Tibial artery (tissue), 4 donors: Measurements from ENCODE around the gene ZMYM3.
"Not testable (repeated sequence)": the region's sequence is repeated elsewhere in the genome, so short reads cannot be mapped to it uniquely, and the experiment has no call there.

ENCODE experiments used
- DNase-seq, 2 donors: peaks; one replicate each; pipeline ENCODE4 v3.0.0-alpha.2; 2019
- H3K27ac ChIP-seq, 2 donors: fragments of 200-600 bp; sonication (generic) in 1 of 2; 1 replicate in 1 of 2; 2 replicates in 1 of 2; pipeline ENCODE4 v1.5.1; 2018 to 2019; ENCODE audit warnings: mild to moderate bottlenecking in 1 of 2
- H3K27me3 ChIP-seq, 2 donors: fragments of 200-600 bp; sonication (generic) in 1 of 2; one replicate each; pipeline versions ENCODE4 v1.5.1 to v1.6.0; 2016 to 2019
- H3K36me3 ChIP-seq, 3 donors: fragments of 200-600 bp; sonication (generic) in 2 of 3; one replicate each; pipeline ENCODE4 v1.5.1; 2016 to 2019; ENCODE audit warnings: mild to moderate bottlenecking in 2 of 3
- H3K4me1 ChIP-seq, 4 donors: fragments of 200-600 bp; sonication (generic) in 2 of 4; 1 replicate in 3 of 4; 2 replicates in 1 of 4; pipeline ENCODE4 v1.5.1; 2016 to 2019
- H3K4me3 ChIP-seq, 2 donors: fragments of 200-600 bp; sonication (generic) in 1 of 2; 1 replicate in 1 of 2; 2 replicates in 1 of 2; pipeline ENCODE4 v1.5.1; 2018 to 2019; ENCODE audit warnings: mild to moderate bottlenecking in 2 of 2
- H3K9me3 ChIP-seq, 3 donors: fragments of 200-600 bp; sonication (generic) in 1 of 3; one replicate each; pipeline ENCODE4 v1.5.1; 2016 to 2019
- CTCF ChIP-seq, 2 experiments: fragments of 200-600 bp in 1 of 2; fragments of 450-650 bp in 1 of 2; IDR thresholded peaks; one replicate each; pipeline ENCODE4 v1.5.1; 2017 to 2019; ENCODE audit warnings: antibody characterized with exemption in 2 of 2, mild to moderate bottlenecking in 1 of 2, moderate library complexity in 1 of 2
- intact Hi-C: fragments of 100-400 bp; cut with DNase I; formaldehyde crosslinking; loops from one replicate; pipeline ENCODE4 v1.15.0; 2023; ENCODE audit warnings: low total_unique reads

ZMYM3 gene

DNA sequence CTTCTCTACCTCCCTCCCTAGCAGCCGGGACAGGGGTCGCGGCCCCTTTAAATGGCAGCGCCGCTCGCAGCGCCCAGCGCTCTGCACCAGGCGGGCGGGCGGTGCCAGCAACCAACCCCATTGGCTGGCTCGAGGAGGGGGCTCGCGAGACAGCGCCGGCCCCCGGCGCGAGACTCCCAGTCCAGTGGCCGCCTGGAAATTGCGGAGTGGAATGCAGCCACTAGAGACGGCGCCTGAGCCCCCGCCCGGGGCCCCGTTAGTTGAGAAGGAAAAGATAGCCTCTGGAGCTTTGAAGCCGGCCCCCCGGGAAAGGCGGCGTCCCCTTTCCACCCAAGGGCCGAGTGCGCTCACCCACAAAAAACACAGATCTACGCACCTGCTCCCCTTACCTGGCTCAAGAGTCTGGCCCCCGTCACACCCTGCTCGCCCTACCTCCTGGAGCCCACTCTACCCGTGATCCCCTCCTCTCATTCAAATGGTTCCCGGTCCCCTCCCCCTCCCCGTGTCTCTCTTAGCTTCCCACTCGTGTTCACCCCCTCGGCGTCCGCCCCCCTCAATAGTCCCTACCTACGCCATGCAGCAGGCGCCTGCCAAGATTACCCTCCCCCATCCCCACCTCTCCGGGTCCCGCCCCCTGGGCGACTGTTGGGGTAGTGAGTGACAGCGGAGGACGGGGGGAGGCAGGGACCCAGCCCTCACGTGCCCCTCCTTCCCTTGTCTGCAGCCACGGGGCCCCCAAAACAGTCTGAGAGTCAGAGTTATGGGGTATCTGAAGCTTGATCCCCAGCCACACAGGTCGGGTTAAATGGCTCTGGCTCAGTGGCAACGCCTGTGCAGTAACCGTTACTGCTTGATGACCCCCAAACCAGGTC lies at the start of gene ZMYM3:
Gene ZMYM3 (minus strand): TSS at position 49 of the 872 bp plus-strand sequence. CDS start 885 bp downstream, outside the sequence.
- Histone ChIP-seq H3K27ac (peak within 1 kb of the TSS; percentile 91 to 92), H3K27me3 (no peaks in the 10 kb centered on the region), H3K36me3 (peaks cover 5 to 12% (median 5%) of the 10 kb centered on the region in 3 donors), H3K4me1 (peaks cover 0 to 17% (median 9%) of the 10 kb centered on the region in 4 donors), H3K9me3 (no peaks in the 10 kb centered on the region), H3K4me3 (peak within 1 kb of the TSS; percentile 70 to 77)
- no peak for TF ChIP-seq CTCF (IDR thresholded peaks at IDR 0.05)
- intact Hi-C loops = loop anchor here (10.0 kb wide), 1 partner anchor 110 kb away; the partner anchor contains the start of gene TAF1
- DNase-seq = peak; percentile 84 to 92

- no peak for TF ChIP-seq CTCF (IDR thresholded peaks at IDR 0.05)
- Histone ChIP-seq H3K36me3 (peaks cover 1 to 31% (median 29%) of the 10 kb centered on the region in 3 donors), H3K27me3 (no peaks in the 10 kb centered on the region), H3K4me1 (peaks cover 0 to 18% (median 5%) of the 10 kb centered on the region in 4 donors), H3K9me3 (no peaks in the 10 kb centered on the region), H3K4me3 (peak overlapping the region; percentile 43 to 50), H3K27ac (peak overlapping the region; percentile 67 to 80)
- intact Hi-C loops = no loop called here
- DNase-seq = no peak
Observed at GRCh38 chrX:71302461-71303213, 48.7 kb upstream of the ZMYM3 start.

- Histone ChIP-seq H3K4me3 (peak within 1 kb of the TSS; percentile 43 to 50), H3K36me3 (peaks cover 14 to 43% (median 42%) of the 10 kb centered on the region in 3 donors), H3K4me1 (peaks cover 0 to 18% (median 5%) of the 10 kb centered on the region in 4 donors), H3K27me3 (no peaks in the 10 kb centered on the region), H3K27ac (peak within 1 kb of the TSS; percentile 67 to 80), H3K9me3 (no peaks in the 10 kb centered on the region)
- DNase-seq = peak; percentile 19 to 67
- TF ChIP-seq CTCF (IDR thresholded peaks at IDR 0.05) = no peak
- intact Hi-C loops = no loop called here
Observed at GRCh38 chrX:71301195-71301924, 47.4 kb upstream of the ZMYM3 start, which contains the start of gene ITGB1BP2. Gene ITGB1BP2, plus strand, starts transcription at chrX:71301750. Its CDS starts 57 bp downstream, at chrX:71301807.

- H3K4me3 ChIP-seq, intact Hi-C loops, H3K27me3 ChIP-seq, DNase-seq, H3K27ac ChIP-seq, H3K9me3 ChIP-seq: not testable (repeated sequence)
- Histone ChIP-seq H3K4me1 (peaks cover 0 to 18% (median 5%) of the 10 kb centered on the region in 4 donors), H3K36me3 (peaks cover 22 to 52% (median 51%) of the 10 kb centered on the region in 3 donors)
Observed at GRCh38 chrX:71300495-71300894, 46.6 kb upstream of the ZMYM3 start.

- H3K4me1 ChIP-seq = peaks cover 0 to 18% (median 5%) of the 10 kb centered on the region in 4 donors
- H3K27me3 ChIP-seq, H3K27ac ChIP-seq, H3K4me3 ChIP-seq, DNase-seq, intact Hi-C loops, H3K9me3 ChIP-seq: not testable (repeated sequence)
- peaks cover 26 to 56% (median 54%) of the 10 kb centered on the region in 3 donors for H3K36me3 ChIP-seq
Observed at GRCh38 chrX:71300064-71300463, 46.1 kb upstream of the ZMYM3 start.

DNA sequence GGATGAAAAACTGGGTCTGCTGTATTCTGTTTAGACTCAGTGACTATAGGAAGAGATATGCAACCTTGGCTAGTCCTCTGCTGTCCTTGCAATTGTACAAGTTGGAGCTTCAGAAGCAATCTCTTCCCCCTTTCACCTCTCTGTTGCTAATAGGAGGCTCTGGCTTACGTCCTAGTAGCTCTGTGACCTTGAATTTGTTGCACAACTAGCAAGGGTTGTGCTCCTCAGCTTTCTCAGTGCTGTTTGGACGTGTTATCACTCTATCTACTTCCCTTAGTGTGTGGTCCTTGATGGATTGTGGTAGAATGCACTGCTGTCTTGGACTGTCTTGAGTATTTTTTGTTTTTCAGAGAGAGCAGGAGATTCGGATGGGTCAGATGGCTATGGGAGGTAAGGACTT lies 44.2 kb upstream of the ZMYM3 start:
- Histone ChIP-seq H3K27ac (no peak overlapping the region), H3K27me3 (no peaks in the 10 kb centered on the region), H3K36me3 (peaks cover 45 to 76% (median 73%) of the 10 kb centered on the region in 3 donors), H3K9me3 (no peaks in the 10 kb centered on the region), H3K4me1 (peaks cover 0 to 11% (median 4%) of the 10 kb centered on the region in 4 donors), H3K4me3 (no peak overlapping the region)
- no peak for TF ChIP-seq CTCF (IDR thresholded peaks at IDR 0.05)
- no peak for DNase-seq
- intact Hi-C loops = no loop called here
